GM12891 (cell line): ENCODE measurements around the gene MGME1.

Experiments
- DNase-seq: peaks from one replicate; pipeline ENCODE4 v3.0.0; 2011; ENCODE audit warnings: low spot score; ENCODE audit not compliant: insufficient read length
- FAIRE-seq: peaks from 2 replicates; lab custom pipeline; 2011; peaks lifted over from hg19 to GRCh38; lab: Jason Lieb, UNC
- PAX5 ChIP-seq: IDR thresholded peaks from 2 replicates; pipeline ENCODE4 v1.6.1; 2011; ENCODE audit warnings: low read length, moderate library complexity, mild to moderate bottlenecking; ENCODE audit not compliant: insufficient read depth, severe bottlenecking
- POLR2A ChIP-seq: IDR thresholded peaks from 2 replicates; pipeline ENCODE4 v1.6.1; 2011; ENCODE audit warnings: low read depth, low read length, control low read depth
- POLR2AphosphoS5 ChIP-seq: IDR thresholded peaks from 2 replicates; pipeline ENCODE4 v1.6.1; 2011; ENCODE audit warnings: low read depth, low read length, control low read depth
- POU2F2 ChIP-seq: IDR thresholded peaks from 2 replicates; pipeline ENCODE4 v1.6.1; 2011; ENCODE audit warnings: low read depth, mild to moderate bottlenecking, control low read depth, low read length, moderate library complexity
- SPI1 ChIP-seq: IDR thresholded peaks from 2 replicates; pipeline ENCODE4 v1.6.1; 2011; ENCODE audit warnings: low read depth, low read length, control low read depth
- TAF1 ChIP-seq: IDR thresholded peaks from 2 replicates; pipeline ENCODE4 v1.6.1; 2011; ENCODE audit warnings: low read depth, low read length, control low read depth

MGME1 gene

DNA sequence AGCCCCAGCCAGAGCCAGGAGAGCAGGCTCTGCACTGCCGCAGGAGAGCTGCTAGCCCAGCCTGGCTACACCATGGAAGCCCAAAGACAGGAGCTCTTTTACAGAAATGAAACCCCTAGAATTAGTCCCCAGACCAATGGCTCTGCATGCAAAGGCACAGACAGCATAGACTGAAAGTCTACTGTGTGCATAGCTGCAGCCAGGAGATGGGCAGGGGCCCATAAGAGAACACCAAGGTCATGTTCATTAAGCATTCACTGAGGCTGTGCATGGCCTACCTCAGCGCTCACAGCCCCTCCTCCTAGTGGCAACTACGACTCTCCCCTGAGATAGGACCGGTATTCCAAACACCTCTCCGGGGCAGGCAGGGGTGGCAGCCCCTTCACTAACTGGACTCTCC is 35.1 kb upstream of the MGME1 start:
- FAIRE-seq (no peak), DNase-seq (no peak)
- TF ChIP-seq SPI1 (peak; percentile 57), POLR2A (no peak)

DNA sequence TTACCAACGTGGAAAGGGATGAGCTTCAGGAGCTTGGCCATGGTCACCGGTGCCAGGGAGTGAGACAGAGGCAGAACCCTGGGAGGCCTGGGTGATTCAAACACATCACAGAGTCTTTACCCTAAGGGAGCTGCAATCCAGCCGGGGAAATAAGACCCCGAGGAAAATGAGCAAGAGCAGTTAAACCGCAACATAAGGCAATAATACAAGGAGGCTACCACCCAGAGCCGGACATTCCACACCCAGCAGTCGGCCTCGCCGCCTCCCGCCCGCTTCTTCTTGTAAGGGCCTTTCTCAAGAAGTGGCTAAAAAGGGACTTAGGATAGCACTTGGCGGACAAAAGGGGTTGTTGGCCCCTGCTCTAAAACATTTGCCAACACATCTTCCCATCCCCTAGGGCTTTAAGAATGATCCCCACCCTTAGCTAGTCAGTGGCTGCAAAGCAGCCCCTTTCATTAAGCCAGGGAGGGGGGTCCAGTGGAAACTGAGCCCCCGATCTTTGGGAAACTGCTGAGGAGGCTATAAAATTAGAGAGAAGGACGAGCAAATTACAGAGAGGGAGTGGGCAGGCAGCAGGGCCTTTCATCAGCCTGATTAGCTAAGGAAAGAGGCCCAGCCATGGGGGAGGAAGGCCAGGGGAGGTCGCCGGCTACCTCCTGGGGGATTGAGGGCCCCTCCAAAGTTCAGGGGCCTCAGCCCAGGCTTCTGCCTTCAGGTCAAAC is 34.5 kb upstream of the MGME1 start:
- no peak for FAIRE-seq
- DNase-seq: no peak
- no peak for TF ChIP-seq POLR2AphosphoS5
- TF ChIP-seq POLR2A: no peak
- TF ChIP-seq SPI1: no peak
- no peak for TF ChIP-seq POU2F2
- TF ChIP-seq TAF1: no peak
- no peak for TF ChIP-seq PAX5

DNA sequence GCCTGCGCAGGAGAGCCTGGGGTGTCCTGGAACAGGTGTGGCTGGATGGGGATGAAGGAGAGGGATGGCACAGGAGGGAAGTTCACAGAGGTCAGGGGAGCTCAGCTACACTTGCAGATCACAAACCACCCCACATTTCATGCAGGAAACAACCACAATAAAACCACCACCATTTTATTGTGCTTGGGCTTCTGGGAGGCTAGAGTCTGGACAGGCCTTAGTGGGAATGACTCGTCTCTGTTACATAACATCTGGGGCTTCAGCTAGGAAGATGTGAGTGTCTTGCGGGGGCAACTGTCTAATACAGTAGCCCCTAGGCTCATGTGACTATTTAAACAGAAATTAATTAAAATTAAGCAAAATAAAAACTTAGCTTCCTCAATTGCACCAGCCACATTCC is 33.6 kb upstream of the MGME1 start:
- FAIRE-seq (no peak), DNase-seq (no peak)
- TF ChIP-seq SPI1: no peak
- no peak for TF ChIP-seq POLR2AphosphoS5
- no peak for TF ChIP-seq TAF1
- TF ChIP-seq POLR2A: no peak

DNA sequence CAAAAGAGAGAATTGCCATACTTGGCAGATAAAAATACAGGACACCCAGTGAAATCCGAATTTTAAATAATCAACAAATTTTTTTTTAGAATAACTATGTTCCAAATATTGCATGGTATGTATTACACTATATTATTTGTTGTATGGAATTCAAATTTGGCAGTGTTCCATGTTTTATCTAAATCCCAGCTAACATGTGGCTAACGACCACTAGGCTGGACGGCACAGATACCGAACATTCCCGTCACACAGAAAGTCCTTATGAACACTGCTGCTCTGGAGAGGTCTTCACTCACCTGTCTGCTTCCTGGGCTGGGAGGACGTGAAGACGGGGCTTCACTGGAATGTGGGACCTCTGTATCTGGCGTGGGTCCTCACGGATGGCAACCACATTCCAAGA is 33.1 kb upstream of the MGME1 start:
- DNase-seq (no peak), FAIRE-seq (no peak)
- TF ChIP-seq POLR2AphosphoS5 (no peak), POLR2A (no peak), TAF1 (no peak), PAX5 (no peak), SPI1 (no peak), POU2F2 (no peak)

DNA sequence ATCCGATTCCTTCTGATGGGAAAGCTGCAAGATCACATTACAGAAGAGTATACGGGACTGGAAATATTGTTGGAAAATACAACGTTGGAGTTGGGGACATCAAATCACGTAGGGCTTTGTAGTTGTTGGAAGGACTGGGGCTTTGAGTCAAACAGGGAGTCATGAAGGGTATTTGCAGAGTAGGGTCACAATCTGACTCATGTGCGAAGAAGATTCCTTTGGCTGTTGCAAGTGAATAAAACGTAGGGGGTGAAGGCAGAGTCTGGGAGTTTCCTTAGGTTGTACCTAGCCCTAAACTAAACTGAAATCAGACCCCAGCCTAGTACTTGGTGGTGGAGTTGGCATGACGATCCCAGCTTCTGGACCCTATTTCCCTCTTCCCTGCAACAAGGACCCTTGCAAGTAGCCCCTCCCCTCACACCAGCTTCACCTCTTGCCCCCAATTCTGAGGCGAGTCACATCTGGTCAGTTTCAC is 32.5 kb upstream of the MGME1 start:
- no peak for FAIRE-seq
- TF ChIP-seq POU2F2: no peak
- no peak for TF ChIP-seq SPI1
- no peak for TF ChIP-seq POLR2AphosphoS5
- no peak for TF ChIP-seq TAF1
- TF ChIP-seq POLR2A: no peak
- no peak for TF ChIP-seq PAX5
- DNase-seq: no peak

DNA sequence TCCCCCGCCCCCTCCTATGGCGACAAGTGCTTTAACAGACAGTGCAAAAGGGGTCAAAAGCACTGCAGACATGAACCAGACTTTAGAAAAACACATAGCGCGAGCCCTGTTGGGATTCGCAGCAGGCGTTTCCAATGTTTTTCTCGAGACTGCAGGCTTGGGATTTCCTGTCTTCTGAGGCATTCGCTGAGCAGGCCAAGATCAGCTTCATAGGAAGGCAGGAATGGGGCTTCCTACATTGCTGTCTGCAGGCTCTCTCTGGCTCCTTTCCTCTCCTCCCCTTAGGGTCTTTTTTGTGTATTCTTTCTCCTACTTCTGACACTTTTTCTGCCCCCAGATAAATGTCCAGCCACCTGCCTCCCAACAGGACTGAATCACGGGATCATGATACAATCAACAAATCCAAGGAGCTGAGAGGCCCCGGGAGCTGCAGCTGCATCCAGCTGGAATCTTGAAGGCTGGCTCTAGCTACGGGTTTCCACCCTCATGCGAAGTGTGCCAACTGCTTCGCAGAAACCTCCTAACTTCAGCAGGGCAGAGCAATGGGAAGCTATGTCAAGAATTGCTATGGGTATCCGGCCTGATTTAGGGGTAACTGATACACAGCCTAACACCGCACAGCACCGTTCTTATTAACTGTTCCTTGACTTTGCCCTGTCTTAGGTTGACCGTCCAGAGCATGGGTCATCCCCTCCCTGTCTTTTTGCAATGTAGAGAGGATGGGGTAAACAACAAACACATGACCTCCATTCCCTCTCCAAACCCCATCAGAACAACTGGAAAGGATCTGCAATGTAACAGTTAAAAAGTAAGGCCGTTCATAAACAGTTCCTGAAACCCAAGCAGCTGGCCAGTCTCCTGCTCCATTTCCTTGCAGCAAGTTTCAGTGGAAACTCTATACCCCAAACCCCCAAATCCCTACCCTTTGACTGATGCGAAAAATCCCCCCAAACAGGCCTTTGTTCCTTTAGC is 31.8 kb upstream of the MGME1 start:
- DNase-seq: no peak
- TF ChIP-seq TAF1: no peak
- FAIRE-seq: peak; percentile 16

DNA sequence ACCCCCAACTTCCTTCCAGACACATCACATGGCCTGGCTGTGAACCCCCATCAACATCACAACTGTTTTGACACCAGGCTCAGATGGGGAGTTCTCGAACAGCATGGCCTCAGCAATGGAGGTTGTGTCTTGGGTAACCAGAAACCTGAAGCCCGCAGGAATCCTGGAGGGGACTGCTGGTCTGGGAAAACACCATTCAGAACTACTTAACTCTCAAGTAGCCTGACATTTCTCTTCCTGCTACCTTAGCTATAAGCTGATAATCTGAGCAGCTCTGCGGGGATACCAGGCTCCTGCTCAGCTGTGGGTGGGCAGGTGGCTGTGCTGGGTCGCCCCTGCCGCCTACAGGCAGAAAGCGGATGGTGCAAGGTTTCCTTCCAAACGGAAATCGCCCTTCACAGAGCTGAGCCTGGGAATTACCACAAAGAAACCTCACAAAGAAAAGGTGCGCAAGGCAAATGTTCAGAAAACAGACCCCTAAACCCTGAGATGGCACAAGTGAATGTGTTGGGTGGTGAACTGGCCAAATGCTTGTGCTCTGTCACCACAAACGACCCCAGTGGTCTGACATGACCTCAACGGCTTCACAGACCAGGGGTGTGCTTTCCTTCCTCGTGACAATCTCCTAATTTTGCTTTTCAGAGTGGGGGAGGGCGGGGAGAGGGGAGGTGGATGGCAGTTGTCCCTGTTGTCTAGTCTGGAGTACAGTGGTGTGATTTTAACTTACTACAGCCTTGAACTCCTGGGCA is 29.8 kb upstream of the MGME1 start:
- TF ChIP-seq POLR2AphosphoS5: no peak
- TF ChIP-seq POU2F2: peak; percentile 56; the same call in 1 of the 2 replicates
- peak; percentile 94 for FAIRE-seq

DNA sequence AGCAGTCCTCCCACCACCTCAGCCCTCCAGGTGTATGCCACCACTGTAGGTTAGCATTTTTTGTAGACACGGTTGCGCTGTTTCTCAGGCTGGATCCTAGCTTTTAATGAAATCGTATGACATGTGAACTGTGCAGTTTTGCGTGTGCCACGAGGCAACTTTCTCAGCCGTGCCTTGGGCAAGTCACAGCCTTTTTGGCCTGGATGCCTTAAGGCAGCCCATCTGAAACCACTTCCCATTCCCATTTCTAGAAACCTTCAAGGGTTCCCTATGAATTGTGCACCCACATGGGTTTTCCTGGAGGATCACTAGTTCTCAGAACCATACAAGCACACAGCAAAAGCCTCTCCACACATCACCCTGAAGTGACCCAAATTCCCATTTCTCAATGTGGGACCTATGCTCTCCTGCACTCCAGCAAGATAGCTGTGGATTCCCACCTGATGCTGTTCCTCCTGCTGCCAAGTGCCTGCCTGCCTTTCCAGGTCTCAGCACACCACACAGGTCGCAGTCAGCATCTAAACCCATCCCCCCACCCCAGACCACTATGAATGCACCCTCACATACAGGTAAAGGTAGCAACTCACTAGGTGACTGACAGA is 29.1 kb upstream of the MGME1 start:
- FAIRE-seq: peak; percentile 56
- peak; percentile 10 for TF ChIP-seq POLR2AphosphoS5
- peak; percentile 26; the same call in 1 of the 2 replicates for TF ChIP-seq POLR2A
- TF ChIP-seq PAX5: no peak
- DNase-seq: no peak

More for the DNA sequence above, 29.8 kb upstream of the MGME1 start:
- peak; percentile 53 for DNase-seq

DNA sequence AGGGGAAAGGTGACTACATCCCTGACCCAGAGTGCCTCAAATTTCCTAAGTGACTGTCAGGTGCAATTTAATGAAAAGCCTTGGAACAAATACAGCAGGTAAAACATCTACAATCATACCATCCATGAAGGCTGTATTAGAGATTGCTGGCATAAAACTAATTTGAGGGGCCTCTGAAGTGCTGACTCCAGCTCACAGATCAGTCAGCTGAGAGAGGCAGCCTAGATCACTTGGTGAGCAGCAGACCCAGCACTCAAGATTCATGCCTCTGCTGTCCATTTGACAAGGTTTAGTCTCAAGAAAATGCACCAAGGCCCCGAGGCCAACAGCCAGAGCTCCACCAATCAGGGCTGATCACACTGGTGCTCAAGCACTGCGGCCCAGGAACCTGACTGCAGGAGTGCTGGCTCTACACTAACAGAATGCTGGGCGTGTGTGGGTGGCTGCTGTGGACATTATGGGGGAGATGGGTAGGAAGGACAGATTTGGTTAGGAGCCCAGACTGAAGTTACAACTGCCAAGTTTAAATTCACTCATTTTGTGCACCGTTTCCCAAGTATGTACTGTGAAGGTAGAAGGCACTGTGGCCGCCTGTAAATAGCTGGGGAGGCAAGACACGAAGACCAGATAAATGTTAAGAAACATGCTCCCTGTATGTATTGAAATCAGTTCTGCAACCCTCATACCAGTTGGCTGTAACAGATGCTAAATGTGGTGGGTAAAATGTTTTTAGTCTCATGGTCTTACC is 28.4 kb upstream of the MGME1 start:
- DNase-seq (no peak), FAIRE-seq (no peak)
- TF ChIP-seq POLR2AphosphoS5 (peak; percentile 39; the same call in 1 of the 2 replicates), POLR2A (no peak; the same call in 1 of the 2 replicates), TAF1 (no peak), SPI1 (no peak), PAX5 (no peak), POU2F2 (peak; percentile 79; the same call in 1 of the 2 replicates)
